Activated CD8-positive, alpha-beta memory T cell treated with anti-CD3 and anti-CD28 coated beads, Interleukin-2, amount 50 U/mL, for 24 hours (primary cell): ENCODE measurements around the gene TLR3.

Experiments used
- DNase-seq: peaks from one replicate; pipeline ENCODE4 v3.0.0-alpha.2; 2020; ENCODE audit errors: extremely low read depth

Gene TLR3

GRCh38 chr4:186104890-186105646 is 36.1 kb downstream of the TLR3 start:
- no peak for DNase-seq

- no peak for DNase-seq
Measured at GRCh38 chr4:186105647-186106321, 36.8 kb downstream of the TLR3 start.

GRCh38 chr4:186107947-186108346 is 39.0 kb downstream of the TLR3 start:
- no peak for DNase-seq

- DNase-seq = no peak
Measured at GRCh38 chr4:186108391-186108790, 39.4 kb downstream of the TLR3 start.

GRCh38 chr4:186109245-186109644 is 40.3 kb downstream of the TLR3 start:
- no peak for DNase-seq

GRCh38 chr4:186116697-186117096 is 47.7 kb downstream of the TLR3 start:
- DNase-seq = no peak

- no peak for DNase-seq
Measured at GRCh38 chr4:186118582-186118981, 49.6 kb downstream of the TLR3 start.

- no peak for DNase-seq
Measured at GRCh38 chr4:186121057-186121456, 52.1 kb downstream of the TLR3 start.

GRCh38 chr4:186128842-186129241 is 59.9 kb downstream of the TLR3 start:
- DNase-seq = no peak

- no peak for DNase-seq
Measured at GRCh38 chr4:186131935-186132334, 63.0 kb downstream of the TLR3 start.

GRCh38 chr4:186132577-186133242 is 63.8 kb downstream of the TLR3 start:
- DNase-seq = no peak

GRCh38 chr4:186134257-186134656 is 65.3 kb downstream of the TLR3 start:
- no peak for DNase-seq

- no peak for DNase-seq
Measured at GRCh38 chr4:186134861-186135260, 65.9 kb downstream of the TLR3 start.

- no peak for DNase-seq
Measured at GRCh38 chr4:186137196-186137794, 68.3 kb downstream of the TLR3 start.
